AML-193 (cell line): ENCODE results near the gene C20orf204.
A peak's percentile ranks its signal among the peaks of the same experiment; 100 is the strongest.

ENCODE experiments used
- DNase-seq, 2 experiments: peaks; one replicate each; lab custom pipeline; 2025; lab: John Stamatoyannopoulos, UW

C20orf204 gene

GRCh38 chr20:64042054-64042781 is 6.2 kb downstream of the C20orf204 start:
- DNase-seq: no peak

GRCh38 chr20:64043768-64044167 is 7.8 kb downstream of the C20orf204 start:
- no peak for DNase-seq

- no peak for DNase-seq
These were observed 8.7 kb downstream of the C20orf204 start for GRCh38 chr20:64044484-64045247.

GRCh38 chr20:64045346-64046011 is 9.5 kb downstream of the C20orf204 start:
- DNase-seq: no peak

GRCh38 chr20:64047046-64047389 is 11.0 kb downstream of the C20orf204 start:
- no peak for DNase-seq

- no peak for DNase-seq
These were observed 12.0 kb downstream of the C20orf204 start for GRCh38 chr20:64047968-64048401.

- no peak for DNase-seq
These were observed 12.5 kb downstream of the C20orf204 start for GRCh38 chr20:64048402-64049044.

GRCh38 chr20:64049060-64049877 is 13.3 kb downstream of the C20orf204 start, which contains the start of gene SOX18:
SOX18 (minus strand) TSS chr20:64049639; CDS start chr20:64049516, 123 bp downstream.
- DNase-seq: peak; percentile 14 to 22

- no peak for DNase-seq
These were observed 13.9 kb downstream of the C20orf204 start for GRCh38 chr20:64049878-64050260.

- peak in 1 of 2 experiments; percentile 19 for DNase-seq
These were observed 14.5 kb downstream of the C20orf204 start for GRCh38 chr20:64050261-64051032.

GRCh38 chr20:64051033-64051452 is 15.1 kb downstream of the C20orf204 start:
- no peak for DNase-seq

GRCh38 chr20:64051561-64052325 is 15.8 kb downstream of the C20orf204 start:
- no peak for DNase-seq

GRCh38 chr20:64052326-64052722 is 16.3 kb downstream of the C20orf204 start:
- DNase-seq: no peak

- DNase-seq: no peak
These were observed 17.2 kb downstream of the C20orf204 start for GRCh38 chr20:64052987-64053840.

- DNase-seq: no peak
These were observed 18.1 kb downstream of the C20orf204 start for GRCh38 chr20:64053841-64054661.

GRCh38 chr20:64055396-64055892 is 19.5 kb downstream of the C20orf204 start:
- DNase-seq: no peak

GRCh38 chr20:64055893-64056638 is 20.1 kb downstream of the C20orf204 start:
- DNase-seq: no peak
